Hepatocyte (in vitro differentiated cells): ENCODE measurements around the gene CEP131. TPM values are rescaled to one million over a fixed set of nuclear protein-coding genes. Genes with fewer than 3 reads are reported as not detected.

Source experiments
- DNase-seq: peaks from one replicate; pipeline ENCODE4 v3.0.0-alpha.2; 2016; ENCODE audit warnings: low spot score
- H2AFZ ChIP-seq: fragments of 200-600 bp; sonication (generic); 2 replicates; pipeline ENCODE4 v1.6.0; 2016; ENCODE audit warnings: antibody characterized with exemption, mild to moderate bottlenecking
- H3K27ac ChIP-seq: fragments of 200-600 bp; sonication (generic); 2 replicates; pipeline ENCODE4 v1.5.1; 2016; ENCODE audit warnings: mild to moderate bottlenecking
- H3K27me3 ChIP-seq: fragments of 200-600 bp; sonication (generic); 2 replicates; pipeline ENCODE4 v1.6.1; 2016
- H3K36me3 ChIP-seq: fragments of 200-600 bp; sonication (generic); replicated peaks from 2 replicates; pipeline ENCODE4 v1.5.1; 2016; ENCODE audit warnings: low read depth; ENCODE audit not compliant: insufficient read depth
- H3K4me1 ChIP-seq: fragments of 200-600 bp; sonication (generic); 2 replicates; pipeline ENCODE4 v1.5.1; 2016; ENCODE audit warnings: mild to moderate bottlenecking, moderate library complexity; ENCODE audit not compliant: insufficient read depth
- H3K4me2 ChIP-seq: fragments of 200-600 bp; sonication (generic); 2 replicates; pipeline ENCODE4 v1.6.0; 2016
- H3K4me3 ChIP-seq: fragments of 200-600 bp; sonication (generic); 2 replicates; pipeline ENCODE4 v1.5.1; 2016; ENCODE audit warnings: mild to moderate bottlenecking
- H3K79me2 ChIP-seq: fragments of 200-600 bp; sonication (generic); 2 replicates; pipeline ENCODE4 v1.6.0; 2017; ENCODE audit warnings: mild to moderate bottlenecking
- H3K9me2 ChIP-seq: fragments of 200-600 bp; sonication (generic); replicated peaks from 2 replicates; pipeline ENCODE4 v1.6.0; 2017; ENCODE audit warnings: mild to moderate bottlenecking; ENCODE audit not compliant: insufficient read depth
- H3K9me3 ChIP-seq: fragments of 200-600 bp; sonication (generic); 2 replicates; pipeline ENCODE4 v1.5.1; 2016; ENCODE audit warnings: low read depth, mild to moderate bottlenecking
- H4K20me1 ChIP-seq: fragments of 200-600 bp; sonication (generic); 2 replicates; pipeline ENCODE4 v1.6.0; 2016; ENCODE audit warnings: mild to moderate bottlenecking; ENCODE audit not compliant: insufficient read depth, poor library complexity, severe bottlenecking
- EZH2 ChIP-seq: fragments of 200-600 bp; sonication (generic); IDR thresholded peaks from 2 replicates; pipeline ENCODE4 v1.6.1; 2016; ENCODE audit warnings: antibody characterized with exemption, mild to moderate bottlenecking, borderline replicate concordance
- EZH2phosphoT487 ChIP-seq: fragments of 200-600 bp; sonication (generic); IDR thresholded peaks from one replicate; pipeline ENCODE4 v1.6.1; 2018; ENCODE audit warnings: antibody characterized with exemption, mild to moderate bottlenecking, low read depth, moderate library complexity; ENCODE audit not compliant: unreplicated experiment, severe bottlenecking
- WGBS: methylation state at CpG from one replicate; pipeline ENCODE4 v1.1.6; 2016; ENCODE audit warnings: low lambda C conversion rate; ENCODE audit errors: missing lambda C conversion rate; 5-methylcytosine and 5-hydroxymethylcytosine counted together
- polyA plus RNA-seq: library from polyadenylated mRNA; unstranded; fragments of >200 nt; fragmentation: Nextera tagmentation; extraction: Ambion mirVana; gene quantifications from 2 replicates; pipeline ENCODE4 v1.2.1, GENCODE V29; 2016
- total RNA-seq: library from RNA; depleted of rRNA; stranded (reverse); fragments of >200 nt; gene quantifications from 2 replicates; pipeline ENCODE4 v1.2.3, GENCODE V29; 2014
- TF ChIP-seq, protein P1 (sequence below): fragments of 200-600 bp; sonication (generic); IDR thresholded peaks from 2 replicates; pipeline ENCODE4 v1.5.1; 2016; ENCODE audit warnings: antibody characterized with exemption, mild to moderate bottlenecking; ENCODE audit not compliant: poor library complexity

Gene CEP131
- total and polyA plus RNA-seq, 2 experiments from 2014 or later = 7.3 to 10.1 TPM

DNA sequence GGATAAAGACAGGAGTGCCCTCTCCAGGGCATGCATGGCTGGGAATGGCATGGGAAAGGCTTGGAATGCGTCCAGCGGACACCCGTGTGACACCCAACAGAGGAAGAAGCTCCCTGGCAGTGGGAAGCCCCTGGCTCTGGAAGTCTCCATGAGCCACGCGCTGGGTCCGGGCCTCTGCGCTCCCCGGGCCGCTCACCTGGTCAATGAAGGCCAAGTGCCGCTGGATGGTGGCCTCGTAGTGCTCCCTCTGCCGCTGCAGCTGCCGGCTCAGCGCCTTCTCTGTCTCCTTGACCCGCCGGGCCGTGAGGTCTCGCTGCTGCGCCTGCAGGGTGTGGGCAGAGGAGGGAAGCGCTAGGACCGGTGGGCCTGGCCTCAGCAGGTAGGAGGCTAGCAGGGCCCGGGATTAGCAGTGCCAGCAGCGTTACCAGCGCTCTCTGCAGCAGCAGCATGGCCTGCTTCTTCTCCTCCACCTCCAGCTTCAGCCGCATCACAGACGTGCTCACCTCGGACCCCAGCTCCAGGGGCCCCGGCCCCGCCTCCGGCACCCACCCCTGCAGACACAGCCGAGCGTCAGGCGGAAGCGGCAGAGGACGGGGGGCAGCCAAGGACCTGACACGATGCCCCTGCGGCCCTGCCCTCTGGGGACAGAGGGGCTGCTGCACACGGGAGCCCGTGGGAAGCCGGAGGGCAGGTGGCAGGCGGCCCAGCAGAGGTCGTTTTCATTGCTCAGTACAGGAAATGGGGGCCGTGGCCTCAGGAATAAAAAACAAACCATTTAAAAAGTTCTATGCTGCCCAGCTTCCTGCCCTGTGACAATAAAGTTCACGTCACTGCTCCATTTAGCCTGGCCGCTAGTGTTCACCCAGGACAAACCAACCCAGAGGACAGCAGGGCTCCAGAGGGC is 26.0 kb downstream of the CEP131 start:
- Histone ChIP-seq H3K27ac (no peak overlapping the region), H3K4me1 (no peaks in the 10 kb centered on the region), H3K27me3 (no peaks in the 10 kb centered on the region), H3K4me2 (no peak overlapping the region), H3K9me2 (no peaks in the 10 kb centered on the region), H3K4me3 (no peak overlapping the region), H3K9me3 (no peaks in the 10 kb centered on the region), H2AFZ (no peak overlapping the region), H3K36me3 (no peaks in the 10 kb centered on the region), H4K20me1 (no peaks in the 10 kb centered on the region), H3K79me2 (no peaks in the 10 kb centered on the region)
- TF ChIP-seq, protein P1, sequence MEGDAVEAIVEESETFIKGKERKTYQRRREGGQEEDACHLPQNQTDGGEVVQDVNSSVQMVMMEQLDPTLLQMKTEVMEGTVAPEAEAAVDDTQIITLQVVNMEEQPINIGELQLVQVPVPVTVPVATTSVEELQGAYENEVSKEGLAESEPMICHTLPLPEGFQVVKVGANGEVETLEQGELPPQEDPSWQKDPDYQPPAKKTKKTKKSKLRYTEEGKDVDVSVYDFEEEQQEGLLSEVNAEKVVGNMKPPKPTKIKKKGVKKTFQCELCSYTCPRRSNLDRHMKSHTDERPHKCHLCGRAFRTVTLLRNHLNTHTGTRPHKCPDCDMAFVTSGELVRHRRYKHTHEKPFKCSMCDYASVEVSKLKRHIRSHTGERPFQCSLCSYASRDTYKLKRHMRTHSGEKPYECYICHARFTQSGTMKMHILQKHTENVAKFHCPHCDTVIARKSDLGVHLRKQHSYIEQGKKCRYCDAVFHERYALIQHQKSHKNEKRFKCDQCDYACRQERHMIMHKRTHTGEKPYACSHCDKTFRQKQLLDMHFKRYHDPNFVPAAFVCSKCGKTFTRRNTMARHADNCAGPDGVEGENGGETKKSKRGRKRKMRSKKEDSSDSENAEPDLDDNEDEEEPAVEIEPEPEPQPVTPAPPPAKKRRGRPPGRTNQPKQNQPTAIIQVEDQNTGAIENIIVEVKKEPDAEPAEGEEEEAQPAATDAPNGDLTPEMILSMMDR = no peak
- TF ChIP-seq EZH2phosphoT487 (no peak), EZH2 (no peak)
- DNase-seq = no peak
- 96% methylated on average over 42 of the region's 45 CpGs for WGBS

DNA sequence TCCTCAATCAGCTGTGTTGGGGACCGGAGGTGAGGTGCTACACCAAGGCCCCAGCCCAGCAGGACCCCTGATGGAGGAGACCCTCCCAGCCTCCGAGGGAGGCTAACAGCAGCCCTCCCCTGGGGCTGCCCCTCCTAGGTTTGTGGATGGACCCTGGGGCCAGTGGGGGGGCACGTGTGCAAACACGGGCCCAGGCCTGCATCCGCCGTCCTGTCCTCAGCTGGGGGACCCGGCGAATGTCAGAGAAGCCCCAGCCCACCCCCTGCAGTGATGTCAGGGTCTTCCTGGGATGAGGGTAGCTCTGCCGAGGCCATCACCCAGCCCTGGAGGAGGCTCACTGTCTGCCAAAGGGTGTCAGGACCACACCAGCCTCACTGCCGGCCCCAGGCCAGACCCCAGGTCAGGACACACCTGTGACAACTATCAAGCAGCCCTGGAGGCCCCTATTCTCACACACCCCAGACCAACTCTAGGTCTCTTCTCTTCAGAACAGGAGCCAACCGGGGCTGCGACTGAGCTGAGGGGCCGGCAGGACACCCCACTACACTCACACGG is 26.7 kb downstream of the CEP131 start:
- no peaks in the 10 kb centered on the region for H3K36me3 ChIP-seq
- H3K4me3 ChIP-seq = no peak overlapping the region
- TF ChIP-seq EZH2 (no peak), EZH2phosphoT487 (no peak)
- TF ChIP-seq, protein P1 = no peak
- H3K27me3 ChIP-seq = no peaks in the 10 kb centered on the region
- H3K9me3 ChIP-seq = no peaks in the 10 kb centered on the region
- DNase-seq = no peak
- WGBS = 94% methylated on average over 13 of the region's 14 CpGs
- H3K9me2 ChIP-seq = no peaks in the 10 kb centered on the region
- H3K79me2 ChIP-seq = no peaks in the 10 kb centered on the region
- H3K4me2 ChIP-seq = no peak overlapping the region
- H4K20me1 ChIP-seq = no peaks in the 10 kb centered on the region
- no peak overlapping the region for H2AFZ ChIP-seq
- H3K27ac ChIP-seq = no peak overlapping the region
- H3K4me1 ChIP-seq = no peaks in the 10 kb centered on the region

DNA sequence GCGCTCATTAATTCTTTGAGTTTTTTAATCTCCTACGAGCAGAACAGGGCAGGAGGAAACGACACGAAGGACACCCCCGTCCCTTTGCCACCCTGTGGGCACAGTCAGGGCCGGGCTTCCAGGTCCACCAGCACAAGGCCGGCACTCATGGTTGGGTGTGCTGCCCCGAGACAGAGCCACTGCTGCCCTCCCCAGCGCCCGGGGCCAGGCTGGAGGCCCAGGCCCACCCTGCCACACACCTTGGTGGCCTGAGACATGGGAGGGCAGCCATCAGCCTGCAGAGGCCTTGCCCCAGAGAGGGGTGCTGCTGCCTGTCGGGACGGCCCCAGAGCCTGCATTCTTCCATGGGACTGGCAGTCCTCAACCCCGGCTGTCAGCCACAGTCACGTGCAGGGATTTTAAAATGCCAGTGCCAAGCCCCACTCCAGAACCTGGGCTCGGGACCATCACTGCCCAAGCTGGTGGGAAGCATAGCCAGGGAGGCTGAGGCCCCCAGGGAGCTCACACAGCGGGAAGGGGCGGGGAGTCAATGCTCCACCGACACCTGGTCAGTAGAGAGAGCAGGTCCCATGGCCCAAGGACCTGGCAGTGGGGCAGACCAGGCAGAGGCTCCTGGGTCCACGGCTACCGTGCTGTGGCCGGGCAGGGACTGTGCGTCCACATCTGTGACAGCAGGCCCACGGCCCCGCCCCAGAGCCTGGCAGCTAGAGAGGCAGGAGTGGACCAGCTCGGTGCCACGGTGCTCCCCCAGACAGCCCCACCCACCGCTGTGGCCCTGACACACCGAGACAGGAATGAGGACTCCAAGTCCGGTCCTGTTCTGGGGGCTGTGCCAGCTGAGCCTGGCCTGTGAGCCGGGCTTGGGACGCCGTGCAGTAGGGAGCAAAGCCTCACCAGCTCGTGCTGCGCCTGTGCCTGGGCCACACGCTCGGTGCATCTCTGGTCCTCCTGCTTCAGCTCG is 27.5 kb downstream of the CEP131 start:
- 96% methylated on average over 35 of the region's 37 CpGs for WGBS
- H3K9me3 ChIP-seq = no peaks in the 10 kb centered on the region
- no peaks in the 10 kb centered on the region for H3K4me1 ChIP-seq
- H4K20me1 ChIP-seq = no peaks in the 10 kb centered on the region
- H3K4me2 ChIP-seq = no peak overlapping the region
- no peak overlapping the region for H3K4me3 ChIP-seq
- no peaks in the 10 kb centered on the region for H3K79me2 ChIP-seq
- no peaks in the 10 kb centered on the region for H3K36me3 ChIP-seq
- H3K27me3 ChIP-seq = no peaks in the 10 kb centered on the region
- no peak for DNase-seq
- no peak overlapping the region for H3K27ac ChIP-seq
- TF ChIP-seq, protein P1 = no peak
- TF ChIP-seq EZH2 = no peak
- TF ChIP-seq EZH2phosphoT487 = no peak
- H2AFZ ChIP-seq = no peak overlapping the region
- H3K9me2 ChIP-seq = no peaks in the 10 kb centered on the region
